ENCODE measurements around the gene SCAPER. TPM values are rescaled to one million over a fixed set of nuclear protein-coding genes. Genes with fewer than 3 reads are reported as not detected.

SCAPER gene
- total RNA-seq, 1 experiment from 2014 or later, result 5.2 TPM

DNA sequence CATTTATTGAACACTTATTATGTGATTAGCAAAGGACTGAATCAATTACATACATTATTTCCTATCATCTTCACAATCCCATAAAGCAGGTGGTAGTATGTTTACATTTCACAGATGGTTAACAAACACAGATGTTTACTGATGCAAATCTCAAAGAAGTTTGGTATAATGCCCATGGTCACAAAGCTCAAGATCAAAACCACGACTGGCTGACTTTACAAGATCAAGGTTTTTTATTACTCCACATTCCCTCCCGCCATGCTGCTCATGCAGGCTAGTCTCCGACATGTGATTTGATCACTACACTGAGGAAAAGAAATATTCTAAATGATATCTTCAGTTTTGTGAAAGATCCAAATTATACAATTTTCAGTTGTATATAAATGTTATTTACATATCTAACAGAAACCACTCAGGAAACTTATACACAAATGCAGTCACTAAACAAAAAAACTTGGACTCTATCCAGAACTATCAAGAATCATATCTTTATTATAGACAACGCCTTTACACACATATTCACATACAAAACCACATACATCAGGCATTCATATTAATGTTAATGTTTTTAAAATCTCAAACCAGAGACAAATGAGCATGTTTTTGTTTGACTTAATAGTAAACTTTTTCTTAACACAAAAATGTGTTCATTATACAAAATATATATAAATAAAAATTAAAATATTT lies 235.5 kb downstream of the SCAPER start:
- DNase-seq (ENCODE audit: low read depth), result no peak

DNA sequence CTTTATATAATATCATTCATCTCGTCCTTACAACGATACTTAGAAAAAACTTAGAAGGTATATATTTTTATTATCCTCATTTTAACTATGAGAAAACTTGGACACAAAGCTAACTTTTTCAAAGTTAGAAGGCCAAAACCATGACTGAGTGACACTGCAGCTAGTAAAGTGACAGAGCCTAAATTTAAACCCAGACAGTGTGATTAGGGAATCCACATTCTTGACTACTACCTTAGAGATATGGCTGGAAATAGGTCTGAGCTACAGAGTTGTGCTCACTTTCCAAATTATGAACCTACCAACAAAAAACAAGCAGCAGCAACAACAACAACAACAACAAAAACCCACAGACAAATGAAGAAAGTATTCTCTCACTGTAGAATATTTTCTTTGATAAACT lies 236.2 kb downstream of the SCAPER start:
- no peak for DNase-seq (ENCODE audit: low read depth)

DNA sequence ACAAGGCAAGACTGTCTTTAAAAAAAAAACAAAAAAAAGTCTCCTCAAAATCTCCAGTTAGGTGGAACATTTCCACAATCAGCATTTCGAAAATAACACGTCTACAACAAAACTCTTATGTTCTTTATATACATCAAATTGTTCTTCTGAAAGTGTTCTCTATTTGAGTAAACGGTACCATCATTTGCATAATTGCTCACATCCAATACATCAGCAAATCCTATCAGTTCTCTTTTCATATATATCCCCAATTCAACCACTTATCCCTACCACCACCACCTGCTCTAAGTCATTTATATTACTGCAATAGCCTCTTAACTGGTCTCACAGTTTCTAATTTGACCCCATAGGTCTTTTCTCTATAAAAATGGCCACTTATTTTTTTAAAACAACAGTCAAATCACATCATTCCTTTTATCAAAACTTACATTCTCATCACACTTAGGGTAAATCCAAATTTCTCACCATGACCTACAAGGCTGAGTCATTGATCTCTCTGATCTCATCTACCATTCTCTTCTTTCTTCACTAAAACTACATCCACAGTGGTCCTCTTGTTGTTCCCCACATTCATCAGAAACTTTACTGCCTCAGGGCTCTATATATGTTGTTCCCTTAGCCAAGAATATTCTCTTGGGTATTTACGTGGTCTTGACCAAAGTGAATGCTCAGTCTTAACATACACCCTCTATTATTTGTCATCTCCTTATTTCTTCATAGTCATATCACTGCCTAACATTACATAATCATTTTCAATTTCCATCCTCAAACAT lies 237.0 kb downstream of the SCAPER start:
- DNase-seq (ENCODE audit: low read depth), result no peak

DNA sequence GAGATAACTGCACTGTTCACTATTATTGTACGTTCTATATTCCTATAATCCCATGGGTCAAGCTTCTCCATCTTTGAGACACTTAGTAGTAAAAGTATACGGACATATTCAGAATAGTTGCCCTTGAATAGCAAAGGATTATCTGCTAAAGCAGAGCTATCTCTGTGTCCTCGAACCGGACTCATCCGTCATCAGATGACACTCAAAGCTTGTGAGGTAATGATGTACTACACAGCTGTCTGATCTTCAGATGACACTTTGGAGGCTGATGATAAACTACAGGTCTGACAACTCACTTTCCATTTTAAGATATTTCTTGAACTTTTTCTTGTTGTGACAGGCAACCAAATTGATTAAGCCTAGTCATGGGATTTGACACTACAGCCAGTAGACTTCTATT lies 240.2 kb downstream of the SCAPER start:
- DNase-seq (ENCODE audit: low read depth), result no peak

GRCh38 chr15:76664411-76664810 lies 240.7 kb downstream of the SCAPER start:
- no peak for DNase-seq (ENCODE audit: low read depth)

- no peak for DNase-seq (ENCODE audit: low read depth)
These were observed 241.6 kb downstream of the SCAPER start for GRCh38 chr15:76663529-76663928.

DNA sequence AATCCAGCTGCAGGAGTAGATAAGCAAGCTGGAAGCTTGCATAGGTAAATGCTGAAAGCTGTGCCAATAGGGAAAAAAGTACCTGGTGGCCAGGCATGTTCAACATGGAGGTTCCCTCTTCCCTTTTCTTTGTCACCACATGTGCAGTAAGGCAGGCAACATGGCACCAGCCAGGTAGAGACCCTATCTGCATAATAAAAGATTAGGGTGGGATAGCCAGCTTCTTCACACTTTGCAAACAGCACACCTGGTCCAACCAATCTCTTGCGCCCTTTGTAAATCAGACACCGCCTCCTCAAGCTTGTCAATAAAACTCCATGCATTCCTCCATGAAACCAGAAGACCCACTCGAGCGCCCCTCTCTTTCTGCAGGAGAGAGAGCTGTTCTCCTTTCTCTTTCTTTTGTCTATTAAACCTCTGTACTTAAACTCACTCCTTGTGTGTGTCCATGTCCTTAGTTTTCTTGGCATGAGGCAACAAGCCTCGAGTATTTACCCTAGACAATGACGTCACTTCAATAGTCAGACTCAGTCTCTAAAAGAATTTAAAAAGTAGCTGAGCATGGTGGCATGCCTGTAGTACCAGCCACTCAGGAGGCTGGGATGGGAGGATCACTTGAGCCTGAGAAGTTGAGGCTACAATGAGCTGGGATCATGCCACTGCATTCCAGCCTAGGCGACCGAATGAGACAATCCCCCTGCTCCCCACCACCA lies 256.3 kb downstream of the SCAPER start:
- no peak for DNase-seq (ENCODE audit: low read depth)

DNA sequence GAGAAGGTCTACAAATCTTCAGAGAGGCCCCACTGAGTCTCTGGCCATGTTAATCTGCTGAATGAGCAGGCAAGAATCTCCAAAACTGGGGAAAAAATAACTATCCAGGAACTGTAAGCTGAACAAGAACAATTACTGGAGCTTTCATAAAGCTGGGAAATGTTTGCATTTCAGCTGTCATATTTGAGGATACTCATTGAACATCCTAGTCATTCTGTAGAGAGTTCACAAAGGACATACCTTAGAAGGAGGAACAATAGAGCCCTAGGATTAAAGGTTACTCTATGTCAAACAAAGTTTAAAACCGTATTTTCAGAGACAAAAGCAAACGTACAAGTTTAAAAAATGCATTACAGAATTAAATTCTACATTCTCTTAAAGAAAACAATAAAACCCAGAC lies 257.5 kb downstream of the SCAPER start:
- DNase-seq (ENCODE audit: low read depth), result no peak

- DNase-seq (ENCODE audit: low read depth), result no peak
These were observed 260.5 kb downstream of the SCAPER start for GRCh38 chr15:76644646-76645045.

- no peak for DNase-seq (ENCODE audit: low read depth)
These were observed 262.5 kb downstream of the SCAPER start for GRCh38 chr15:76642671-76643070.

DNA sequence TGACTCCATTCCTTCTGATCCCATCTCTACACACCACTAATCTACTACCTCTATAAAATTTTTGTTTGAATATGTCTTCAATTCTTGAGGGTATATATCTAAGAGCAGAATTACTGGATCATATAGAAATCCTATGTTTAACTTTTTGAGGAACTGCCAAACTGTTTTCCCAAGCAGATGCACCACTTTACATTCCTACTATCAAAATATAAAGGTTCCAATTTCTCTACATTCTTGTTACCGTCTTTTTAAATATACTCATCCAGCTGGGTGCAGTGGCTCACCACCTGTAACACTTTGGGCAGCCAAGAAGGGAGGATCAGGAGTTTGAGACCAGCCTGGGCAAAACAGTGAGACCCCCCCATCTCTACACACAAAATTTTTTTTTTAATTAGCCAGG lies 268.0 kb downstream of the SCAPER start:
- DNase-seq (ENCODE audit: low read depth), result no peak

DNA sequence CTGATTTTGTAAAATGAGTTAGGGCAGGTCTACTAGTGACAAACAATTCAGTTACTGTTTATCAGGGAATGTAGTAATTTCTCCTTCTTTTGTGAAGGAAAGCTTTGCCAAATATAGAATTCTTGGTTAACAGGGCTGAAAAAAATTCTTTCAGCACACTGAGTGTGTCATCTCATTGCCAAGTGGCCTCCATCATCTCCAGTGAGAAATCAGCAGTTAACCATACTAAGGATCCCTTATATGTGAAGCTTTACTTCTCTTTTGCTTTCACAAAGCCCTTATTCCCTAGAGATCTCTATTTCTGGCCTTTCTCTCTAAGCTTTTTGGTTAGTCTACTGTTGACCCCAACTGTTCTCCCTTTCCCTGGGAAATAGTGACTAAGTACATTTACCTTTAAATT lies 269.1 kb downstream of the SCAPER start:
- DNase-seq (ENCODE audit: low read depth), result no peak

- no peak for DNase-seq (ENCODE audit: low read depth)
These were observed 278.5 kb downstream of the SCAPER start for GRCh38 chr15:76626611-76627010.

DNA sequence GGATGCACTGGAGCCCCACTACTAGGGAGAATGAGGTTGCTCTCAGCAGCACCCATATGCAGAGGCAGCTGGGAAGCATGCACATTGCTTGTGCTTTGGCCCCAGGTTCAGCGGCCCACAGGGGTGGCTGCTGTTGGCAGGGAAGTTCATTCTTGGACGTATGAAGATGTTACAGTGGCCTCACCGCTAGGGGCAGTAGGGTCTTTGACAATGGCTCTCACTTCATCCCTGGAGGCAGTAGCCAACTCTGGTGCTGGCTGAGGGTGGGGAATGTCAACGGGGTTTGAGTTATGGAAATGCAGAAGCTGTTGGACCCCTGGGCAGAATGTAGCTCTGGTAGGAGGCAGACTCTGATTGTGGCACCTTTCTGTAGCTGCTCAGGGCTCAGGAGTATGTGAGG lies 279.9 kb downstream of the SCAPER start:
- no peak for DNase-seq (ENCODE audit: low read depth)

DNA sequence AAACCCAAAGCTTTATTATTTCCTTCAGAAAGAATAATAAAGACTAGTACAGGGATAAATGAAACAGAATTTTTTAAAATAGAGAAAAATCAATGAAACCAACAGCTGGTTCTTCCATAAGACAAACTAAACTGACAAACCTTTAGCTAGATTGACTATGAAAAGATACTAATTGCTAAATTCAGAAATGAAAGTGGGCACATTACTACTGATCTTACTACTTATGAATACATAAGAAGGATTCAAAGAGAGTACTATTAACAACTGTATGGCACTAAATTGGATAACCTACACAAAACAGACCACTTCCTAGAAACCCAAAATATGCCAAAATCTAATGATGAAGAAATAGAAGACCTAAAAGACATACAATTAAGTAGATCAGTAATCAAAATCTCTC lies 290.4 kb downstream of the SCAPER start:
- DNase-seq (ENCODE audit: low read depth), result no peak

- DNase-seq (ENCODE audit: low read depth), result no peak
These were observed 316.1 kb downstream of the SCAPER start for GRCh38 chr15:76588811-76589747.

GRCh38 chr15:76585576-76585897 lies 319.6 kb downstream of the SCAPER start:
- DNase-seq (ENCODE audit: low read depth), result no peak

DNA sequence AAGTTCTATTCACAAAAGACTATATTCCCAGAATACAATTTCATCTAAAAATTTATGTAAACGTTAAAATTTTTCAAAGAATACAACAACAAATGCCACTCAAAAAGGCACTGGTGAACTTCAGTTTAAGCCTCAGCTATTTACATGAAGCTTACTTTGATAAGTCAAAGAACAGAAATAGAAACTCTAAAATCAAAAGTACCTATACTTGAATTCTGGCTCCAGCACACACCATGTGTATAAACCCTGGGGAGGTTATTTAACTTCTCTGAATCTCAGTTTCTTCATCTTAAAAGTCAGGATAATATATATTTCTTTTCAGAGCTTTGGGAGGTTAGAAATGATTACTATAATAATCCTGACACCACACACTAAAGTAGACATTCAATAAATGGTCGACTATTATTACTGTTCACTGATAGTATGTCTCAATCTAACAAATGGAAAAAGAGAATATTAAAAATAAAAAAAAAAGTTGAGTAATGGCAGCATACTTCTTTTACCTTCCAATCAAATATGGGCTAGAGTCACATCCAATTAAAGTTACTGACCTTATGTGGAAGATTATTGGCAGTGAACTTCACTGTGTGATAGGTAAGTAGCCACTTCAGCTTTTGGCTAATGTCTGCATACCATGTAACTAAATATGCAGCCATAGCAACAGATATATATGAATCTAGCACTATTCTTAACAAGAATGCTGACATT lies 320.1 kb downstream of the SCAPER start:
- DNase-seq (ENCODE audit: low read depth), result no peak

GRCh38 chr15:76582550-76582949 lies 322.6 kb downstream of the SCAPER start:
- no peak for DNase-seq (ENCODE audit: low read depth)

GRCh38 chr15:76577879-76578512 lies 327.1 kb downstream of the SCAPER start:
- no peak for DNase-seq (ENCODE audit: low read depth)

All from M059J (cell line).